Pons (tissue), 1 donor: Measurements from ENCODE around the gene LSM14A.
"Not testable (repeated sequence)": the region's sequence is repeated elsewhere in the genome, so short reads cannot be mapped to it uniquely, and the experiment has no call there.

Experiments used
- DNase-seq: peaks from one replicate; pipeline ENCODE4 v3.0.0-alpha.2; 2016; ENCODE audit warnings: low spot score

LSM14A gene

DNA sequence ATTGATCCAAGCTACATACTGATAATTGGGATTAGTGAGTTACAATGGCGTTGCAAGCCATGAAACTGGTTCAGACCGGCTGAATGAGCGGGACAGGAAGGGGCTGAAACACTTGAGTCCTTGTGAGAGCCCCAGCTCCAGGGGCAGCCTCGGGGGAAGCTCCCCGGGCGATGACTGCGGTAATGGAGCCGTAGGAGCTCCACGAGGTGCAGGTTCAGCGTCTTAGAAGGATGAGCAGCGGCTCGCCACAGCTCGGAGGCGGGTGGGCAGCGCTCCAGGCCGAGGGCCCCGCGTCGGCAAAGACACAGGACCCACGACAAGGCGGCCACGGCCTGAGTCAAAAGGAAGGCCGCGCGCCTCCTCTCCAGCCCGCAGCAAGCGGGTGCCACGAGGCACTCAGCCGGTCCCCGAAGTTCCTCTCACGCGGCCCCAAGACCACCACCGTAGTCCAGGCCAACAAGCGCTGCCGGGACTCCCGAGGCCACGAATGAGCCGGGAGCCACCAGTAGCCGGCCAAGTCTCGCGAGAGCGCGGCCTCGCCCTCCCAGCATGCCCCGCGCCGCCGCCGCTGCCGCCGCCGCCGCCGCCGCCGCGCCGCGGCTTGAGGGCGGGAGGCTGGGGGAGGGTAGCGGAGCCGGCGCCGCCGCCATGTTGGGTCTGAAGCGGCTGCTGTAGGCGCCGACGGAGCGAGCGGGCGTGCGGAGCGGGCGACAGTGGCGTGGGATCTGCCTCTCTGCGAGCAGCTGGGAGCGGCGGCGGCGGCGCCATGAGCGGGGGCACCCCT lies at the start of gene LSM14A:
Gene LSM14A (plus strand): TSS at position 628 of the 784 bp plus-strand sequence. CDS start 139 bp downstream, at position 767.
- peak; percentile 79 for DNase-seq

GRCh38 chr19:34124828-34125227 lies 47.5 kb upstream of the LSM14A start:
- no peak for DNase-seq

DNA sequence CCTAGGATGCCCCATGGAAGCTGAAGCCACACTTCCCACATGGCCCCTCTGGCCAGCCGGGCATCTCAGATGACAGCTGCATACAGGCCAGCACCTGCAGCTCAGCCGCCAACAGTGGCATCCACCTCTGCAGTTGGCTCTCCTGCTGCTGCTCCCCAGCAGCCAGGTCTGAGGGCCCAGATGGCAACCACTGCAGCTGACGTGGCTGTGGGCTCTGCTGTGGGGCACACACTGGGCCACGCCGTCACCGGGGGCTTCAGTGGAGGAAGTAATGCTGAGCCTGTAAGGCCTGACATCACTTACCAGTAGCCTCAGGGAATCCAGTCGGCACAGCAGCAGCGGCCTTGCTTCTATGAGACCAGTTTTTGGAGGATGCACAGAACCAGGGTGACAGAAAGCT lies 45.3 kb upstream of the LSM14A start:
- DNase-seq: no peak

- DNase-seq: no peak
Measured at GRCh38 chr19:34127684-34128189, 44.6 kb upstream of the LSM14A start.

- DNase-seq: no peak
Measured at GRCh38 chr19:34128558-34129250, 43.6 kb upstream of the LSM14A start.

- no peak for DNase-seq
Measured at GRCh38 chr19:34131100-34131499, 41.2 kb upstream of the LSM14A start.

DNA sequence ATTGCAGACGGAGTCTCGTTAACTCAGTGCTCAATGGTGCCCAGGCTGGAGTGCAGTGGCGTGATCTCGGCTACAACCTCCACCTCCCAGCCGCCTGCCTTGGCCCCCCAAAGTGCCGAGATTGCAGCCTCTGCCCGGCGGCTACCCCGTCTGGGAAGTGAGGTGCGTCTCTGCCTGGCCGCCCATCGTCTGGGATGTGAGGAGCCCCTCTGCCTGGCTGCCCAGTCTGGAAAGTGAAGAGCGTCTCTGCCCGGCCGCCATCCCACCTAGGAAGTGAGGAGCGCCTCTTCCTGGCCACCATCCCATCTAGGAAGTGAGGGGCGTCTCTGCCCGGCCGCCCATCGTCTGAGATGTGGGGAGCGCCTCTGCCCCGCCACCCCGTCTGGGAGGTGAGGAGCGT lies 40.2 kb upstream of the LSM14A start:
- not testable (repeated sequence) for DNase-seq

DNA sequence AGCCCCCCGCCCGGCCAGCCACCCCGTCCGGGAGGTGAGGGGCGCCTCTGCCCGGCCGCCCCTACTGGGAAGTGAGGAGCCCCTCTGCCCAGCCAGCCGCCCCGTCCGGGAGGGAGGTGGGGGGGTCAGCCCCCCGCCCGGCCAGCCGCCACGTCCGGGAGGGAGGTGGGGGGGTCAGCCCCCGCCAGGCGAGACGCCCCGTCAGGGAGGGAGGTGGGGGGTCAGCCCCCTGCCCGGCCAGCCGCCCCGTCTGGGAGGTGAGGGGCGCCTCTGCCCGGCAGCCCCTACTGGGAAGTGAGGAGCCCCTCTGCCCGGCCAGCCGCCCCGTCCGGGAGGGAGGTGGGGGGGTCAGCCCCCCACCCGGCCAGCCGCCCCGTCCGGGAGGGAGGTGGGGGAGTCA lies 39.6 kb upstream of the LSM14A start:
- DNase-seq: not testable (repeated sequence)

GRCh38 chr19:34134190-34135053 lies 37.9 kb upstream of the LSM14A start:
- DNase-seq: peak; percentile 79

DNA sequence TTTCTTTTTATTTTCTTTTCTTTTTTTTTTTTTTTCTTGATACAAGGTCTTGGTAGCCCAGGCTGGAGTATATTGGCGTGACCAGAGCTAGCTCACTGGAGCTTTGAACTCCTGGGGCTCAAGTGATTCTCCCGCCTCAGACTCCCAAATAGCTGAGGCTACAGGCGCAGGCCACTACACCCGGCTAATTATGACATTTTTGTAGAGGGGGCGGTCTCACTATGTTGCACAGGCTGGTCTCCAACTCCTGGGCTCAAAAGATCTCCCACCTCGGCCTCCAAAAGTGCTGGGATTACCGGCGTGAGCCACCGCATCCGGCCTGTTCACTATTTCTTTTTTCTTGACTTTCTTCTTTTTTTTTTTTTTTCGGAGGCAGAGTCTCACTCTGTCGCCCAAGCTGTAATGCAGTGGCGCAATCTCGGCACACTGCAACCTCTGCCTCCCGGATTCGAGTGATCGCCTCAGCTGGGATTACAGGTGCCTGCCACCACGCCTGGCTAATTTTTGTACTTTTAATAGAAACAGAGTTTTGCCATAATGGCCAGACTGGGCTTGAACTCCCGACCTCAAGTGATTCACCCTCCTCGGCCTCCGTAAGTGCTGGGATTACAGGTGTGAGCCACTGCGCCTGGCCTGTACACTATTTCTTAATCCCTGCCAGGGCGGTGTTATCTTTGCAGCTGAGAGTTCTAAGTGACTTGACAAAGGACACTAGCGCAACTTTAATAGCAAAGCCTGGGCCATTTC lies 37.1 kb upstream of the LSM14A start:
- no peak for DNase-seq

DNA sequence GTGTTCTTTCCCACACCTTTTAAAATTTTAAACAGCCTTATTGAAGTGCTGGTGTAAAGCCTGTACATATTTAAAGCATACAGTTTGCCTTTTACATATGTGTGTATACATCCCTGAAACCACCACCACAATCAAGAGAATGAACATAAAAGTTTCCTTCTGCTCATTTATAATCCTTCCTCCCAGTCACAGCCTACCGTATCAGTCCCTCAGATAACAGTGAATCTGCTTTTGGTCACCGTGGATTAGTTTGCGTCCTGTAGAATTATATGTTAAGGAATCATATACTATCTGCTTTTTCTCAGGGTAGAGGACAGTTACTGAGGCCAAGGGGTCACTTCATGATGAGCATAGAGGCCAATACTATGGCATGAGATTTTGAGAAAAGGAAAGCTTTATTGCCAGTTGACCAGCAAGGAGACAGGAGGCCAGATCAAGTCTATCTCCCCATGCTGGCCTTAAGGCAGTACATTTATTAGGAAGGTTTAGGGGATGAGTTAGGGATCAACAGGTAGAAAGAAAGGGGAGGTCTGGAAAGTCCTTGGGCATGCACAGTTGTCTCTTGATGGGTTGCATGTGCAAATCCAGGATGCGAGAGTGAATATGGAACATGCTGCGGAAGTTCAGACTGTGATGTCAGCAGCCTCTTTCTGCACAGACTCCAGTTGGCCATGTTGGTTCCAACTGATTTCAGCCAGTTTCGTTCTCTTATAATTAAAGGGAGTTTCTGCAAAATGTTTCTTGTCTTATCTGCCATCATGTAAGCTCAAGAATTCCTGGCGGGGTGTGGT lies 36.3 kb upstream of the LSM14A start:
- DNase-seq: no peak

DNA sequence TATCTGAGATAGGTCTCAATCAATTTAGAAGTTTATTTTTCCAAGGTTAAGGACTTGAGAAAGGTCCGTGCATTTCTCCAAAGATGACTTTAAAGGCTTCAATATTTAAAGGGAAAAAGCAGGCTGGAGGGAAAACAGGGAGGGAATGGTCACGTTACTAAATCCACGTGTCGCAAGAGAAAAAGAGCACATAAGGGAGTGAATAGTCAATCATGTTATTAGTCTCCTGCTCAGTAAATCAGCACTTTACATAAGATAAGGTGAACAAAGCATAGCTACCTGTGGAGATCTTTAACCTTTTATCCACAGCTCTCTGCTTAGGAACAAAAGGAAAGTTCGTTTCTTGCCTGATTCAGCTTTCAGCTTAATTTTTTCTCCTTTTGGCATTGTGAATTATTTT lies 31.3 kb upstream of the LSM14A start:
- DNase-seq: no peak

DNA sequence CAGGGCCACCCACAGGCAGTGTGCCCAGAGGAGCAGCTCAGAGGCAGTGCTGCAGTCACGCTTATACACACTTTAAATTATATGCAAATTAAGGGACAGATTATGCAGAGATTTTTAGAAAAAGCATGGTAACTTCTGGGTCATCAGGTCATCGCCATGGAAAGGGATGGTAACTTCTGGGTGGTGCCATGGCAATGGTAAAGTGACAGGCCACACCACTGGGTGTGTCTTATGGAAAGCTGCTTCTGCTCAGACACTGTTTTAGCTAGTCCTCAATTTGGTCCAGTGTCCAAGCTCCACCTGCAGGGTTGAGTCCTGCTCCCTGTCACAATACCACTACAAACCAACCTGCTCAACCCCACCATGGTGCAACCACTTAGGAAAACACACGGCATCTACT lies 29.9 kb upstream of the LSM14A start:
- no peak for DNase-seq

- DNase-seq: peak; percentile 46
Measured at GRCh38 chr19:34145741-34146202, 26.5 kb upstream of the LSM14A start.

- no peak for DNase-seq
Measured at GRCh38 chr19:34148658-34149185, 23.6 kb upstream of the LSM14A start.

DNA sequence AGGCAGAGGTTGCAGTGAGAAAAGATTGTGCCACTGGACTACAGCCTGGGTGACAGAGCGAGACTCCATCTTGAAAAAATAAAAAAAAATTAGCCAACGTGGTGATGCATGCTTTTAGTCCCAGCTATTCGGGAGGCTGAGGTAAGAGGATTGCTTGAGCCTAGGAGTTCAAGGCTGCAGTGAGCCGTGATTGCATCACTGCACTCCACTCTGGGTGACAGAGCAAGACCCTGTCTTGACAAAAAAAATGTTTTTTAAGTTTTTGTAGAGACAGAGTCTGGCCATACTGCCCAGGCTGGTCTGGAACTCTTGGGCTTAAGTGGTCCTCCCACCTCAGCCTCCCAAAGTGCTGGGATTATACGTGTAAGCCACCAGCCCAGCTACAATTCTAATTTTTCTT lies 22.4 kb upstream of the LSM14A start:
- no peak for DNase-seq

GRCh38 chr19:34150558-34150957 lies 21.7 kb upstream of the LSM14A start:
- DNase-seq: no peak

- DNase-seq: no peak
Measured at GRCh38 chr19:34151439-34151838, 20.9 kb upstream of the LSM14A start.

GRCh38 chr19:34154401-34154800 lies 17.9 kb upstream of the LSM14A start:
- no peak for DNase-seq

DNA sequence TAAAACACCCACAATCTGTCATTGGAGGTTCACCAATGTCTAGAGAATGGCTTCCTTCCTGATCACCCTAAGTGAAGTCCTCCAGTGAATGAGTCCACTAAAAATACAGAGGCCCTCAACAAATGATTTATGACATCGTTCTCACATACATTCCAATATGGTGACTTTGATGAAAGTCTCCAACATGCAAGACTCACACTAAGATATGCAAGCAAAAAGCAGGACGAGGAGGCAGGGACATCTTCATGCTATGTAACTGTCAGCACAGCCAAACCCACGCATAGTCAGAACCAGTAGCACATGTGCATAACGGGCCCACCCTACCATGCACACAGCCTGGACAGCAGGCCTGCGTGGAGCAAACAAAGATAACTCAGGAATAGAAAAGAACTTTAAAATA lies 16.6 kb upstream of the LSM14A start:
- no peak for DNase-seq
